ENCODE results near the gene EML4.

GRCh38 chr2:42337356-42337820 is 168.2 kb downstream of the EML4 start:
- TF ChIP-seq STAT6 (CRISPR knock-in tag; IDR thresholded peaks at IDR 0.05) (no peak), ZNF133 (CRISPR knock-in tag; IDR thresholded peaks at IDR 0.05) (no peak), ETV6 (IDR thresholded peaks at IDR 0.05; ENCODE audit: borderline replicate concordance in 1 of 2, low read depth in 2 of 2, low read length in 1 of 2) (no peak), ETV6 (CRISPR knock-in tag; IDR thresholded peaks at IDR 0.05; ENCODE audit: borderline replicate concordance) (no peak), ERF (CRISPR knock-in tag; IDR thresholded peaks at IDR 0.05) (no peak), E2F5 (CRISPR knock-in tag; IDR thresholded peaks at IDR 0.05) (no peak), MCM5 (IDR thresholded peaks at IDR 0.05; ENCODE audit: low read depth) (no peak), FOXA3 (CRISPR knock-in tag; conservative IDR thresholded peaks at IDR 0.05 in 1 of 2, IDR thresholded peaks at IDR 0.05 in 1 of 2) (no peak), BHLHE40 (IDR thresholded peaks at IDR 0.05; ENCODE audit: low read length) (no peak), SPI1 (IDR thresholded peaks at IDR 0.05; ENCODE audit: borderline replicate concordance, low read depth, low read length) (no peak), TAF1 (IDR thresholded peaks at IDR 0.05; ENCODE audit: control insufficient read depth, extremely low read depth, insufficient read depth, low read length, severe bottlenecking) (no peak), BRD4 (IDR thresholded peaks at IDR 0.05) (no peak)
